SH-SY5Y (cell line): Measurements from ENCODE around the gene RBP4.

ENCODE experiments used
- GATA2 ChIP-seq: IDR thresholded peaks from 2 replicates; pipeline ENCODE4 v1.6.1; 2011; ENCODE audit warnings: mild to moderate bottlenecking, low read depth, low read length
- GATA3 ChIP-seq: IDR thresholded peaks from 2 replicates; pipeline ENCODE4 v1.6.1; 2011; ENCODE audit warnings: low read depth, mild to moderate bottlenecking, low read length, moderate library complexity

DNA sequence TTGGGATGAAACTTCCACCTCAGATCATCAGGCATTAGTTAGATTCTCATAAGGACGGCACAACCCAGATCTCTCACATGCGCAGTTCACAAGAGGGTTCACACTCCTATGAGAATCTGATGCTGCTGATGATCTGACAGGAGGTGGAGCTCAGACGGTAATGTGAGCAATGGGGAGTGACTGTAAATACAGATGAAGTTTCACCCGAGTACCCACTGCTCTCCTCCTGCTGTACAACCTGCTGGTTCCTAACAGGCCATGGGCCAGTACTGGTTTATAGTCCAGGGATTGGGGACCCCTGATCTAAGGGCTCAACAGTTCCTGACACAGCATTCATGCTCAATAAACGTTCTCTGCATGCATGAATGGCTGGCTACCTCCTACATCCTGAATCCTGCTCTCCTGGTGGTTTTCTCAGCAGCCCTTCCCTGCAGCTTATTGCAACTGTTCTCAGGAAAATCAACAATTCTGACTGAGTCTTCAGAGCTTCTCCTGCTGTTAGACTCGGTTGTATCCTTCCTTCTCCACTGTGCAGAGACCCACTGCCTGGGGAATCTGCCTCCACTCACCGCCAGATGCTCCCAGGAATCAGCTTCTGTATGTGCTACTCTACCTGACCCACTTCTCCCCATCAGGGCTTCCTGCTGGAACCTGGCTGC is 28.7 kb upstream of the RBP4 start:
- TF ChIP-seq GATA2 (no peak), GATA3 (no peak)
